IPS DF 6.9 (cell line): ENCODE results near the gene IQCK.

Experiments used
- DNase-seq: peaks from one replicate; pipeline ENCODE4 v3.0.0-alpha.2; 2013; ENCODE audit warnings: low read depth, low spot score
- H3K27ac ChIP-seq: one replicate; pipeline ENCODE4 v1.5.1; 2013; ENCODE audit warnings: low read length, control low read depth
- H3K27me3 ChIP-seq: 2 replicates; pipeline ENCODE4 v1.6.1; 2013; ENCODE audit warnings: mild to moderate bottlenecking, low read length; ENCODE audit not compliant: control insufficient read depth, insufficient read depth
- H3K36me3 ChIP-seq: 2 replicates; pipeline ENCODE4 v1.6.1; 2013; ENCODE audit warnings: low read length; ENCODE audit not compliant: control insufficient read depth, insufficient read depth
- H3K4me1 ChIP-seq: 2 replicates; pipeline ENCODE4 v1.6.1; 2013; ENCODE audit warnings: low read length; ENCODE audit not compliant: control insufficient read depth, insufficient read depth
- H3K4me3 ChIP-seq: 2 replicates; pipeline ENCODE4 v1.5.1; 2013; ENCODE audit warnings: mild to moderate bottlenecking, low read length
- H3K9me3 ChIP-seq: 2 replicates; pipeline ENCODE4 v1.6.1; 2013; ENCODE audit warnings: low read length, inconsistent platforms; ENCODE audit not compliant: control insufficient read depth, insufficient read depth
- WGBS: extraction: QIAGEN DNeasy Blood & Tissue Kit; methylation state at CpG from one replicate; pipeline ENCODE4 v1.1.7; 2013; ENCODE audit warnings: mixed read lengths, missing lambda C conversion rate; ENCODE audit not compliant: insufficient read length, insufficient coverage; 5-methylcytosine and 5-hydroxymethylcytosine counted together

The IQCK gene

DNA sequence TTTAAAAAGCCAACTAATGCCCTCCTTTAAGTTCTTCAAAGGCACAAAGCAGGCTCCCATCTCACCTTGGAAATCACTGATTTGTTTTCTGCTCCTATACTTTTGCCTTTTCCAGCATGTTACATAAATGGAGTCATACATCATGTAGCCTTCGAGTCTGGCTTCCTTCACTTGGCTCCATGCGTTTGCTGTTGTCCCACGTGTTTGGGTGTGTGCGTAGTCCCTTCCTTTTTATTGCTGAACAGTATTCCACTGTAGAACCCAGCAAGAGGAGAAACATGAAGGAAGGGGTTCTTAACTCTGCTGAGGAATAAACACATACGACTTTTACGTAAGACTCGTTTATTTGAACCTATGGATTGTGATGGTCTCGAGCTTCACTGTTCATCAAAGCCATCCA is 84.5 kb downstream of the IQCK start:
- no peak for DNase-seq
- no peaks in the 10 kb centered on the region for H3K27me3 ChIP-seq
- H3K36me3 ChIP-seq, result no peaks in the 10 kb centered on the region
- H3K4me1 ChIP-seq, result no peaks in the 10 kb centered on the region
- no CpG with 5 or more reads among the region's 8 CpGs for WGBS
- H3K27ac ChIP-seq, result no peak overlapping the region
- H3K9me3 ChIP-seq, result 0 out of 2 replicates have a peak, but pooled peaks cover 3% of the 10 kb centered on the region
- no peak overlapping the region for H3K4me3 ChIP-seq

GRCh38 chr16:19804538-19805323 is 86.7 kb downstream of the IQCK start:
- no peaks in the 10 kb centered on the region for H3K36me3 ChIP-seq
- WGBS, result no CpG with 5 or more reads among the region's 10 CpGs
- no peaks in the 10 kb centered on the region for H3K27me3 ChIP-seq
- H3K4me3 ChIP-seq, result no peak overlapping the region
- H3K9me3 ChIP-seq, result 0 out of 2 replicates have a peak, but pooled peaks cover 3% of the 10 kb centered on the region
- H3K4me1 ChIP-seq, result no peaks in the 10 kb centered on the region
- H3K27ac ChIP-seq, result no peak overlapping the region
- peak; percentile 48 for DNase-seq

- no peaks in the 10 kb centered on the region for H3K27me3 ChIP-seq
- H3K9me3 ChIP-seq, result 0 out of 2 replicates have a peak, but pooled peaks cover 3% of the 10 kb centered on the region
- H3K36me3 ChIP-seq, result no peaks in the 10 kb centered on the region
- H3K4me1 ChIP-seq, result no peaks in the 10 kb centered on the region
- WGBS, result no CpG with 5 or more reads among the region's 4 CpGs
- H3K27ac ChIP-seq, result no peak overlapping the region
- no peak overlapping the region for H3K4me3 ChIP-seq
- no peak for DNase-seq
Measured at GRCh38 chr16:19805459-19806162, 87.5 kb downstream of the IQCK start.

DNA sequence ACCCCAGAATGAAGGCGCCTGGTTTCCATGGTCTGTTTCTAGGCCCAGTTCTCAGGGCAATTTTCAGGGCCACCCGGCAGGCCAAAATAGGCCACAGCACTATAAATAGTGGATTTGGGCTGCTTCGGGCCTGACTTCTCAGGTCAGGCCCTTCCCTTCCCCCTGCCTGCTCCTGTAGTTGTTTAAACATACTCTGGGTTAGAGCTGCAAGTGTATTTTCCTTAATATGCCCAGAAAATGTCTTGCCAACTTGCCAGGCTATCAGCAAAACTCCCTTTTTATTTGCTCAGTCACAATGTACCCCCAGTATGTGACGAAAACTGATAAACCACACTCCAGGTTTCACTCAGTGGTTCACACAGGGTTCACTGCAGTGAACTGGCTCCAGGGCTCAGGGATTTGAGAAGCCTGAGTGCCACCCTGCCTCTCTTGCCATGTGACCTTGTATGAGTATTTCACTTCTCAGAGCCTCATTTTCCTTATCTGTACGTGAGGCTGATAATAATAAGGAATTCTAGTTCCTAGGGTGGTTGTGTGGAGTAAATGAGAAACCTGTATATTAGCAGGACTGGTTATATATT is 90.1 kb downstream of the IQCK start:
- DNase-seq, result no peak
- Histone ChIP-seq H3K27ac (no peak overlapping the region), H3K4me1 (no peaks in the 10 kb centered on the region), H3K9me3 (0 out of 2 replicates have a peak, but pooled peaks cover 3% of the 10 kb centered on the region), H3K4me3 (no peak overlapping the region), H3K36me3 (no peaks in the 10 kb centered on the region), H3K27me3 (no peaks in the 10 kb centered on the region)
- WGBS, result no CpG with 5 or more reads among the region's 5 CpGs

DNA sequence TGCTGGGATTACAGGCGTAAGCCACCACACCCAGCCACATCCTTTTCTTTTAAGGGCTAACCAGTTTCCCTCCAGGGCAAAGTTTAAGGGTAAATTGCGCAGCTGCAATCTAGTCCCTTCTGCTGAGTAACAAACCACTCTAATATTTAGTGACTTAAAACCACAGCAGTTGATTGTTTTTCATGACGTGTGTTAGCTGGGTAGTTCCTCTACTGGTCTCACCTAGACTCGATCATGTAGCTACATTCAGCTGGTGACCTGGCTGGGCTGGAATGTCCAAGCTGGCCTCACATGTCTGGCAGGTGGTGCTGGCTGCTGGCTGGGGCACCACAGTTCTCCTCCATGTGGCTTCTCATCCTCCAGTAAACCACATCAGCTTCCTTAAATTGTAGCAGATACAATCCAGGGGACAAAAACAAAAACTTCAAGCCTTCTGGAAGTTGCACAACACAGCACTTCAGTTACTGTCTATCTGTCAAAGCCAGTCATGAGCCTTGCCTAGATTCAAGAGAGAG is 91.1 kb downstream of the IQCK start:
- WGBS, result no CpG with 5 or more reads among the region's 4 CpGs
- DNase-seq, result no peak
- no peak overlapping the region for H3K4me3 ChIP-seq
- no peaks in the 10 kb centered on the region for H3K27me3 ChIP-seq
- no peak overlapping the region for H3K27ac ChIP-seq
- H3K9me3 ChIP-seq, result 0 out of 2 replicates have a peak, but pooled peaks cover 3% of the 10 kb centered on the region
- H3K4me1 ChIP-seq, result no peaks in the 10 kb centered on the region
- H3K36me3 ChIP-seq, result no peaks in the 10 kb centered on the region

- Histone ChIP-seq H3K27me3 (no peaks in the 10 kb centered on the region), H3K27ac (no peak overlapping the region), H3K4me3 (no peak overlapping the region), H3K9me3 (0 out of 2 replicates have a peak, but pooled peaks cover 3% of the 10 kb centered on the region), H3K36me3 (no peaks in the 10 kb centered on the region), H3K4me1 (no peaks in the 10 kb centered on the region)
- no CpG with 5 or more reads among the region's 9 CpGs for WGBS
- no peak for DNase-seq
Measured at GRCh38 chr16:19809693-19810092, 91.6 kb downstream of the IQCK start.

GRCh38 chr16:19810817-19811731 is 93.0 kb downstream of the IQCK start:
- Histone ChIP-seq H3K27ac (no peak overlapping the region), H3K4me3 (no peak overlapping the region), H3K27me3 (no peaks in the 10 kb centered on the region), H3K36me3 (no peaks in the 10 kb centered on the region), H3K4me1 (no peaks in the 10 kb centered on the region), H3K9me3 (no peaks in the 10 kb centered on the region)
- WGBS, result no CpG with 5 or more reads among the region's 13 CpGs
- no peak for DNase-seq

- Histone ChIP-seq H3K36me3 (no peaks in the 10 kb centered on the region), H3K27me3 (no peaks in the 10 kb centered on the region), H3K4me3 (no peak overlapping the region), H3K9me3 (no peaks in the 10 kb centered on the region), H3K4me1 (no peaks in the 10 kb centered on the region), H3K27ac (no peak overlapping the region)
- DNase-seq, result no peak
Measured at GRCh38 chr16:19812986-19813385, 94.9 kb downstream of the IQCK start.

GRCh38 chr16:19815418-19815817 is 97.3 kb downstream of the IQCK start:
- no peaks in the 10 kb centered on the region for H3K27me3 ChIP-seq
- no CpG with 5 or more reads among the region's 2 CpGs for WGBS
- DNase-seq, result no peak
- no peaks in the 10 kb centered on the region for H3K4me1 ChIP-seq
- no peaks in the 10 kb centered on the region for H3K9me3 ChIP-seq
- no peak overlapping the region for H3K4me3 ChIP-seq
- no peak overlapping the region for H3K27ac ChIP-seq
- H3K36me3 ChIP-seq, result no peaks in the 10 kb centered on the region

DNA sequence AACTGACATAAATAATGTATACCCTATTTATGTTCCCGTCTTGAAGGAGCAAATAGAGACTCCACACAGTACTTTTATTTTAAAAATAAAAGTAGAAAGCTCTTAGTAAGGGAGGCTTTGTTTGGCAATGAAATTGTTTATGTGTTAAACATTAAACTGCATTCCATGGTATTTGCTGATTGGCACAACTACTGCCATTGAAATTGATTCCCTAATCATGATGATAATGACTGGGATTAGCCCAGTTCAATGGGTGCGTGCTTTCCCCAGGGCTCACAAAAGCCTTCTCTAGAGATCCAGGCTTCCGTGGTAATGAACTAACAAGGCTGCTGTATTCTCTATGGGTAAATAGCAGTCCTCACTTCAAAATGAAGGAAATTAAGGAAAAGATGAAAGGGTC is 99.1 kb downstream of the IQCK start:
- H3K27ac ChIP-seq, result no peak overlapping the region
- H3K4me3 ChIP-seq, result no peak overlapping the region
- H3K9me3 ChIP-seq, result no peaks in the 10 kb centered on the region
- no peak for DNase-seq
- no peaks in the 10 kb centered on the region for H3K36me3 ChIP-seq
- H3K4me1 ChIP-seq, result no peaks in the 10 kb centered on the region
- H3K27me3 ChIP-seq, result no peaks in the 10 kb centered on the region; the same call in 1 of the 2 replicates
- WGBS, result no CpG with 5 or more reads among the region's 3 CpGs
